GM12878 (cell line): Measurements from ENCODE around the gene FLT3LG. TPM values are rescaled to one million over a fixed set of nuclear protein-coding genes. Genes with fewer than 3 reads are reported as not detected.

Experiments used
- ATAC-seq: fragments of 200-7000 bp; cut with Tn5 transposase; 3 replicates; pipeline ENCODE4 v1.9.1; 2020; ENCODE audit warnings: mild to moderate bottlenecking, moderate library complexity
- BruUV-seq: library from RNA; stranded (reverse); fragments of 400-500 nt; replicated peaks from 2 replicates; lab custom pipeline; 2021; lab: Mats Ljungman, UMichigan
- CTCF ChIA-PET: fragments of 300-600 bp; sonication (Branson Sonifier 250); formaldehyde crosslinking; extraction: SDS; loops from one replicate; lab custom pipeline; 2021; ENCODE audit warnings: inconsistent platforms; lab: Yijun Ruan, JAX
- POLR2A ChIA-PET: fragments of 350-600 bp; formaldehyde crosslinking; extraction: SDS; loops from one replicate; lab custom pipeline; 2021; ENCODE audit warnings: inconsistent platforms; lab: Charles Lee
- RAD21 ChIA-PET: fragments of 300-600 bp; sonication (Branson Sonifier 250); formaldehyde crosslinking; loops from one replicate; lab custom pipeline; 2023; ENCODE audit warnings: antibody characterized with exemption; ENCODE audit not compliant: unreplicated experiment; lab: Charles Lee
- SMC1A ChIA-PET: fragments of 300-600 bp; sonication (Branson Sonifier 250); formaldehyde crosslinking; loops from one replicate; lab custom pipeline; 2023; ENCODE audit not compliant: unreplicated experiment, uncharacterized antibody; lab: Charles Lee
- DNase-seq: peaks from one replicate; pipeline ENCODE4 v3.0.0-alpha.2; 2011; ENCODE audit warnings: low read depth, low spot score
- FAIRE-seq: peaks from 3 replicates; lab custom pipeline; 2011; peaks lifted over from hg19 to GRCh38; lab: Jason Lieb, UNC
- H2AFZ ChIP-seq: 2 replicates; pipeline ENCODE4 v1.6.0; 2011; ENCODE audit warnings: low read depth, low read length, control low read depth; ENCODE audit not compliant: control insufficient read depth
- H3K27ac ChIP-seq: 2 replicates; pipeline ENCODE4 v1.5.1; 2011; ENCODE audit warnings: control low read depth; ENCODE audit not compliant: control insufficient read depth, insufficient read depth
- H3K27me3 ChIP-seq, 2 experiments: replicated peaks in 1 of 2; 2 replicates each; pipeline versions ENCODE4 v1.6.0 to v1.6.1; 2011; ENCODE audit warnings: low read length in 1 of 2; ENCODE audit not compliant: control insufficient read depth in 2 of 2, insufficient read depth in 2 of 2
- H3K36me3 ChIP-seq, 2 experiments: 2 replicates each; pipeline ENCODE4 v1.5.1; 2011; ENCODE audit warnings: low read length in 1 of 2; ENCODE audit not compliant: control insufficient read depth in 2 of 2, insufficient read depth in 2 of 2
- H3K4me1 ChIP-seq: 2 replicates; pipeline ENCODE4 v1.6.1; 2011; ENCODE audit warnings: mild to moderate bottlenecking, low read length, moderate library complexity, mixed read lengths; ENCODE audit not compliant: control insufficient read depth, insufficient read depth
- H3K4me2 ChIP-seq: 2 replicates; pipeline ENCODE4 v1.6.0; 2011; ENCODE audit warnings: control low read depth; ENCODE audit not compliant: control insufficient read depth, insufficient read depth
- H3K4me3 ChIP-seq: fragments of 200-600 bp; sonication (generic); 2 replicates; pipeline ENCODE4 v1.5.1; 2016
- H3K79me2 ChIP-seq: 2 replicates; pipeline ENCODE4 v1.6.0; 2011; ENCODE audit warnings: low read length; ENCODE audit not compliant: control insufficient read depth, insufficient read depth
- H3K9ac ChIP-seq: 2 replicates; pipeline ENCODE4 v1.8.0; 2011; ENCODE audit warnings: low read length, control low read depth, mixed read lengths; ENCODE audit not compliant: control insufficient read depth, insufficient read depth
- H3K9me3 ChIP-seq: replicated peaks from 3 replicates; pipeline ENCODE4 v1.5.1; 2011; ENCODE audit warnings: mild to moderate bottlenecking, low read length; ENCODE audit not compliant: control insufficient read depth, insufficient read depth
- H4K20me1 ChIP-seq: 2 replicates; pipeline ENCODE4 v1.6.0; 2011; ENCODE audit not compliant: control insufficient read depth, insufficient read depth
- ASH2L ChIP-seq: fragments of 300-600, 200-600 bp; sonication (generic); IDR thresholded peaks from 2 replicates; pipeline ENCODE4 v1.6.1; 2017; ENCODE audit warnings: low read depth, mild to moderate bottlenecking, borderline replicate concordance
- CREB1 ChIP-seq: IDR thresholded peaks from 2 replicates; pipeline ENCODE4 v1.6.1; 2012; ENCODE audit warnings: low read depth, mild to moderate bottlenecking, inconsistent platforms
- E2F4 ChIP-seq: IDR thresholded peaks from 2 replicates; pipeline ENCODE4 v1.6.1; 2012; ENCODE audit warnings: low read depth, low read length, improper control_type of control experiment
- E4F1 ChIP-seq: fragments of 450-650 bp; IDR thresholded peaks from 2 replicates; pipeline ENCODE4 v1.6.1; 2018; ENCODE audit warnings: borderline replicate concordance, mild to moderate bottlenecking; ENCODE audit not compliant: partially characterized antibody
- HCFC1 ChIP-seq: fragments of 150-350 bp; IDR thresholded peaks from 2 replicates; pipeline ENCODE4 v1.6.1; 2014; ENCODE audit warnings: low read length
- PAX5 ChIP-seq: IDR thresholded peaks from 2 replicates; pipeline ENCODE4 v1.6.1; 2011; ENCODE audit warnings: low read depth, low read length, borderline replicate concordance
- PRDM15 ChIP-seq: fragments of 450-650 bp; formaldehyde crosslinking; IDR thresholded peaks from 2 replicates; pipeline ENCODE4 v1.4.0; 2020; ENCODE audit warnings: mild to moderate bottlenecking, moderate library complexity
- RELA ChIP-seq: fragments of 450-650 bp; IDR thresholded peaks from 2 replicates; pipeline ENCODE4 v1.8.0; 2014; ENCODE audit warnings: borderline replicate concordance; ENCODE audit not compliant: partially characterized antibody
- SKIL ChIP-seq: fragments of 450-650 bp; IDR thresholded peaks from 2 replicates; pipeline ENCODE4 v1.6.1; 2017; ENCODE audit warnings: mild to moderate bottlenecking, low read depth, inconsistent platforms; ENCODE audit not compliant: poor library complexity, severe bottlenecking
- SREBF1 ChIP-seq: IDR thresholded peaks from 2 replicates; pipeline ENCODE4 v1.6.1; 2012; ENCODE audit warnings: mild to moderate bottlenecking, low read length
- USF2 ChIP-seq: IDR thresholded peaks from 2 replicates; pipeline ENCODE4 v1.6.1; 2011; ENCODE audit warnings: low read depth, low read length, improper control_type of control experiment, borderline replicate concordance
- ZNF207 ChIP-seq: fragments of 450-650 bp; IDR thresholded peaks from 2 replicates; pipeline ENCODE4 v1.6.1; 2014; ENCODE audit warnings: antibody characterized with exemption, mild to moderate bottlenecking, borderline replicate concordance
- WGBS: methylation state at CpG from one replicate; pipeline ENCODE4 v1.1.6; 2016; ENCODE audit warnings: low lambda C conversion rate; ENCODE audit not compliant: insufficient replicate concordance, insufficient coverage; ENCODE audit errors: missing lambda C conversion rate; 5-methylcytosine and 5-hydroxymethylcytosine counted together
- in situ Hi-C: fragments of 300-500 bp; cut with MboI; formaldehyde crosslinking; loops from 9 replicates; pipeline ENCODE4 v1.14.3; 2018; ENCODE audit warnings: mixed read lengths
- intact Hi-C: fragments of 100-400 bp; cut with micrococcal nuclease; formaldehyde crosslinking; loops from one replicate; pipeline ENCODE4 v1.14.2; 2022; ENCODE audit not compliant: unreplicated experiment
- polyA plus RNA-seq, 11 experiments: library from polyadenylated mRNA; depleted of rRNA in 4 of 11; unstranded in 6 of 11; stranded (reverse) in 5 of 11; fragments of >200 nt; fragmentation: Nextera tagmentation in 4 of 11; fragmentation: Illumina TruSeq in 1 of 11; extraction: Ambion mirVana in 4 of 11; extraction: Trizol in 1 of 11; gene quantifications; 1 replicate in 1 of 11; 2 replicates in 10 of 11; pipeline versions ENCODE4 v1.2.1 to v1.2.3, GENCODE V29; 2011 to 2016; ENCODE audit warnings: inconsistent platforms in 2 of 11, missing spikeins in 2 of 11, low read depth in 1 of 11
- total RNA-seq, 4 experiments: library from RNA; depleted of rRNA in 3 of 4; stranded (reverse); fragments of >200 nt in 3 of 4; fragmentation: Illumina TruSeq in 1 of 4; extraction: Trizol in 1 of 4; gene quantifications; 2 replicates each; pipeline versions ENCODE4 v1.2.1 to v1.2.3, GENCODE V29; 2013 to 2021

Gene FLT3LG
- total and polyA plus RNA-seq, 10 of the 15 experiments (the other 5 are each of a cell fraction or from before 2014, with no cell fraction given): 0.68 to 13.1 (median 4.3) TPM

- SMC1A ChIA-PET: no interaction called here
- intact Hi-C loops: no loop called here
- no peak overlapping the region for H3K27ac ChIP-seq
- TF ChIP-seq ZNF207: no peak
- TF ChIP-seq HCFC1: no peak
- TF ChIP-seq USF2: no peak
- no peak for TF ChIP-seq E2F4
- TF ChIP-seq PAX5: no peak
- TF ChIP-seq ASH2L: no peak
- no peak for TF ChIP-seq CREB1
- TF ChIP-seq PRDM15 (CRISPR knock-in tag): no peak
- no peak for TF ChIP-seq RELA
- TF ChIP-seq E4F1: no peak
- TF ChIP-seq SREBF1: no peak
- no peak for TF ChIP-seq SKIL
Measured at GRCh38 chr19:49481020-49481683, 7.1 kb downstream of the FLT3LG start.

More at GRCh38 chr19:49481020-49481683, 7.1 kb downstream of the FLT3LG start:
- H3K79me2 ChIP-seq: no peaks in the 10 kb centered on the region
- DNase-seq (no peak), FAIRE-seq (no peak), ATAC-seq (no peak)
- H4K20me1 ChIP-seq: no peaks in the 10 kb centered on the region
- BruUV-seq: no TSS peak
- H3K27me3 ChIP-seq: no peaks in the 10 kb centered on the region
- H3K4me2 ChIP-seq: no peak overlapping the region
- no peaks in the 10 kb centered on the region for H3K36me3 ChIP-seq
- ChIA-PET POLR2A (interaction anchor here (0.7 to 1.2 kb wide), 2 partner anchors 11 to 667 kb away, joined by 3 read pairs; no protein-coding TSS in a partner anchor), RAD21 (no interaction called here), CTCF (interaction anchor here (0.6 to 1.1 kb wide), 2 partner anchors 8 to 82 kb away, joined by 3 read pairs; no protein-coding TSS in a partner anchor)
- no peak overlapping the region for H2AFZ ChIP-seq
- no peaks in the 10 kb centered on the region for H3K9me3 ChIP-seq
- no peak overlapping the region for H3K4me3 ChIP-seq
- WGBS: 86% methylated on average over 6 of the region's 7 CpGs
- no peak overlapping the region for H3K9ac ChIP-seq
- in situ Hi-C loops: no loop called here
- no peaks in the 10 kb centered on the region for H3K4me1 ChIP-seq
